ENCODE results near the gene CAMTA1.
"Not testable (repeated sequence)": the region's sequence is repeated elsewhere in the genome, so short reads cannot be mapped to it uniquely, and the experiment has no call there.

The CAMTA1 gene

DNA sequence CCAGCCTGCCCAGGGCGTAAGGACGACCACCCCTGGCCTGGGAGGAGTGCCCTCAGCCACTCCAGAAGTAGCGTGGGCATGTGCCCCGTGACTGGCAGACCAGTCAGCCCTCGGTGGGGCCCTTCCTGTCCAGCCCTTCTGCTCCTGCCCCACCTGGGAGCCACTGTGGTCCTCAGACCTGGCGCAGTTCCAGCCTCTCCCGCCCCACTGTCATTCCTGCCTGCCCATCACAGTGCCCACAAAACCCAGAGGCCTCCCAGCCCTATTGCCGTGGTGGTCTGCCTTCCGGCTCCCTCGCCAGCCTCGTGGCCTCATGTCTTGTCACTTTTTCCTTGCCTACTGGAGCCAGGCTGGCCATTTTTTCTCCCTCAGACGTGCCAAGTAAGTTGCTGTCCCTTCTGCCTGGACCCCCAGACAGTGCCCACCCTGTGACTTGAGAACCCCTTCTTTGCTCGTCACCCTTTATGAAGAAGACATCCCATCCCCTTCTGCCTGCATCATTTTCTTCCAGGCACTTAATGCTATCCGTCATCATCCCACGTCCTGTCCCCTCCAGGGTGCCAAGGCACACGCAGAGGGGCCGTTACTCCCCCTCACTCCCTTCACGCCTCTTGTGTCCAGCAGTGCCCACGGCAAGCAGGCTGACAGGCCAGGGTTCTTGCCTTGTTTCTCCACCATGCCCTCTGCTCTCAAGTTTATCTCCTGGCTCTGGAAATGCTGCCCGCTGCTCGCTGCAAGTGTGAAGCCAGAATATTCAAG lies 122.6 kb downstream of the CAMTA1 start:
- no peak for DNase-seq (ENCODE audit: low read depth)

DNA sequence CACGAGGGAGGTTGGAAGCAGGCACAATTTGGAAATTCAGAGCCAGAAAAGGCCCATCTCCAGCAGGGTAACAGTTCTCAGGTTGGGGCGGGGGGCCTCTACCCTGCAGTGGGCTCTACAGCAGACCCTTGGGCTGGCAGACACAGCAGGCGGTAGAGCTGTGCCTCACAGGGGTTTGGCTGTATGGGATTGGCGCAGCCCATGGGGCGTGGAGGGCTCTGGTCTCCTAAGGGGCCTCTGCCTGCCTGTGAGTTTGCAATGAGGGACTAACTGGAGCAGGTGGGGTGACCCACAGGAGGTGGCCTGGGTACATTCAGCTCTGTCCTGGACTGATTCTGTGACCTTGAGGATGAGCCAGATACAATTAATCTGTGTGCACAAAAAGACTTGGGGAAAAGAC lies 124.1 kb downstream of the CAMTA1 start:
- no peak for DNase-seq (ENCODE audit: low read depth)

DNA sequence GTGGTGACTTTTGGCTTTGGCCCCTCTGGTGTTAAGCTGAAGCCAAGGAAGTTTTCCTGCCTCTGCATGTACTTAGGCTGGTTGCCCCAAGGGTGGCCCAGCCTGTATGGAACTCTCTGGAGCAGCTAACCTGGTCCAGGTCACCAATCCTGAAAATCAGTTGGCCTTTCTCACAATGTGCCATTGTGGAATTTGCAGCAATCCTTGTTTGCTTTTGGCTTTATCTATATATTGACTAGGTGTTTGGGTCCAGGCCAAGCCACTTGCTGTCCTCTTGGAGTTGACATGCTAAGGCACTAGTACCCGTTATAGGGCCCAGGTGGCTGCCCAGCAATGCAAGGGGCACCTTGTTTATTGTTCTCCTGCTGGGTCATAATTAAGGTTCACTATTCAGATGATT lies 124.6 kb downstream of the CAMTA1 start:
- DNase-seq (ENCODE audit: low read depth), result no peak

DNA sequence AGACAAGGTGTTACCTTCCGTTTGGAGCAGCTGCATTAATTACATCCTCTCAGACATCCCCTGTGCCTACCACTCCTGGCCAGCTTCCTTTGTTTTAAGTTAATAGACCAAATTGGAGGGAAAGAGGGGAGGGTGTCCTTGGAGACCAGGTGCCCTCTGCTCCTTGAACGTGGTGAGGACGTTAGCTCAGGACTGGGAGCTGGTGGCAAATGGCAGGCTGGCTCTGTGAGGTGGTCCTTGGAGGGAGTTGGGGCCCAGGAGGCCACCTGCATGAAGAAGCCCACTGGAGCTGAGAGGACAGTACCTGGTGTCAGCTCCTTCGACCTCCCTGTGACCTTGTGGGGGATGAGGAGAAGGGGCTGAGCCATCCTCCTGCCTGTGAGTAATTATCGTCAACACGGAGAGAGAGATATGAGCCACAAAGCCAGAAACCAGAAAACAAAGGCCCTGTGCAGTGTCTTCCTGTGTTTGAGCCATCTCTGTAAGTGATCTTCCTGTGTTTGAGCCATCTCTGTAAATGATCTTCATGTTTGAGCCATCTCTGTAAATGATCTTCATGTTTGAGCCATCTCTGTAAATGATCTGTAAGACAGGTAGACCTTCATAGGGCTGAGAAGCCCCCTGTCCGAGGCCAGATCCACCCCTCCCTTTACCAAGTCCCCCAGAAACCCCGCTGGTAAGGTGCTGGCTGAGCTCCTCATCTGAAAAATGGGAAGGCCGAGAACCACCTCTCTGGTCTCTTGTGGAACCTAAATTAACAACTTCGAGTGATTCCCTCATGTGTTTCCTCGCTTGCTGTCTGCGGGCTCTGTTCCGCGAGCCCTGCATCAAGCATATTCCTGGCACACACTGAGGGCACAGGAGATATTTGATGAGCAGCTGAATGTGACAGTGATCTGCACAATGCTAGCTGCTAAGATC lies 126.0 kb downstream of the CAMTA1 start:
- no peak for DNase-seq (ENCODE audit: low read depth)

DNA sequence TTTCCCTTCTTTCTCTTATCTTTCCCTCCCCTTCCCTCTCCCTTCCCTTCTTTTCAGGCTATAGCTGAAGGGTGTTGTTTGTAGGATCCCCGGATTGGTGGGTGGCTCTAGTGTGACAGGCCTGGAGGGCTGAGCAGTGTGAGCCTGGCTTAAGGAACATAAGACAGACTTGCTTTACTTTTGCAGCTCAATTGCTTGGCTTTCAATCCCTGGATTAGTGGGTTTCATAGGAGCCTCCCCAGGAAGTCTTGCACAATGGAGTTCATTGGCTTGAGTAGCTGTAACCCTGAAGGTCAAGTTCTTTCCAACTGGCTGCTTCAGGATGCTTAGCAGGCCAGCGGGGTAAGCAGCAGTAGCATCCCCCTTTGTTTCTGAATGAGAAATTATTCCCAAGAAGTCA lies 126.7 kb downstream of the CAMTA1 start:
- DNase-seq (ENCODE audit: low read depth), result no peak

DNA sequence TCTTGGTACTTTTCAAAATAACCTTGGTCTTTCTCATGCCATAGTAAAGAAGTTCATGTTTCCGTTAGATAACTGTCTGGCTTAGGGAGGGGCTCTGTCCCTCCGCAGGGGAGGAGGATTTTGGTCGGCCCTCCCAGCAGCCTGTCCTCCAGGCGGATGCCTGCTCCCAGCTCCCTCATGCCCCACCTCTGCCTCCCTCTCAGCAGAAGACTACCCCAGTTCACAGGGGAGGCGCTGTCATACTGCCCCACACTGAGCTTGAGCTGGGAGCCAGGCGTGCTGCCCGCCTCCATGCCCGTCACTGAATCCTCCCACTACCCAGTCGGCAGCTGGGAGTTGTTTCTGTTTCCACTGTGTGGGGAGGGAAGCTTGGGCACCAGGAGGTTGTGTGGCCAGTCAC lies 127.3 kb downstream of the CAMTA1 start:
- no peak for DNase-seq (ENCODE audit: low read depth)

DNA sequence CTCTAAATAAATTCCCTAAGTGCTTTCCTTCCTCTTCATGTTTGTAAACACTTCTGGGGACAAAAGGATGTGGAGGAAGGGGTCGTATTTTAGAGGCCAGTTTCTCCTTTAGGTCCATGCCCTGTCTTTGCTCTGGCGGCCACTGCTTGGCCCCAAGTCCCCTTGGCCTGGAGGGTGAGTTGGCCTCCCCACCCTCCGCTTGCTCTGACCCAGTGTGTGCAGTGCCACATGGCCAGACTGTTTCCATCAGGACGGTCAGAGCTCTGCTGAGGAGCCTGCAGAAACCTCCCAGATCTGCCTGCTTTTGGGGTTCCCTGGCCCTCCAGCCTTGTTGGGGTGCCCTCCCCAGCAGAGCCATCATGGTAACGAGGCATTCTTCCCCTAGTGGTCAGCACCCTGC lies 127.8 kb downstream of the CAMTA1 start:
- no peak for DNase-seq (ENCODE audit: low read depth)

DNA sequence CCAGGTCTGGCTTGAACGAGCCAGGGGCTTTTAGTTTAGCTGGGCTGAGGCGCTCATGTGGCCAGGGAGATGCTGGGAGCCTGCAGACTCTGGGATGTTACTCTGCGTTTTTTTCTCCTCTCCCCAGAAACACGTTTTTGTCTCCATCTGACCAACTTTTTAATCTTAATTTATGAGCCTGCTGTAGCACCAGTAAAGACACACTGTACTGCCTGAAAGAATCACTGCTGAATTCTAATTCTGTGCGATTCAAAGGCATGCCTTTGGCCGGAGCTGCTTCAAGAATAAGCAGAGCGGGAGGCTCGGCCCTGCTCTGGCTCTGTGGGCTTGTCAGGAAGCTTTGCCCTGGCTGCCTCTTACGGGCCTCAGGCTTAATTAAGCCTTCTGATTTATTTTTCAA lies 129.5 kb downstream of the CAMTA1 start:
- DNase-seq (ENCODE audit: low read depth), result no peak

DNA sequence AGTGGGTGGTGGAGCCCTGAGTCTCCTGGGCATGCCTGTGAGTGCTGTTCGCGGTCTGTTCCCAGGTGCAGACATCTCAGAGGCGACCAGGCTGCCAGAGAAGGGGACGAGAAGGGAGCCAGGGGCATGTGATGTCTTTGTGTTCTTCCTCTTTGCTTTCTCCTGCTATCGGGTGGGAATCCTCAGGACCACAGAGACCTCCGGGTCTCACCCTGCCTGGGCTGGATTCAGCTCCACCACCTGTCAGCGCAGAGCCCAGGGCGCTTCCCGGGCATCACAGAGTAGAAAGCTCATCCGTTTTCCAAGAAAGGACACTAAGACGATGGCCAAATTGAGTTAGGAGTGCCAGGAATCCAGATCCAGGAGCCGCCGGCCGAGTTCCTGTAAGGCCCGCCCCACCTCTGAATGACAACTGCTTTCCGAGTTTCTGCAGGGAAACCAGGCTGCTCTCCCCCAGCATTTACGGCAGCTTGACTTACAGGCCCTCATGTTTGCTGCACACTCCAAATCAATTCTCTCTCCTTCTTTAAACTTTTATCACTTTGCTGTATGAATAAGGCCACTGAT lies 130.8 kb downstream of the CAMTA1 start:
- DNase-seq (ENCODE audit: low read depth), result no peak

DNA sequence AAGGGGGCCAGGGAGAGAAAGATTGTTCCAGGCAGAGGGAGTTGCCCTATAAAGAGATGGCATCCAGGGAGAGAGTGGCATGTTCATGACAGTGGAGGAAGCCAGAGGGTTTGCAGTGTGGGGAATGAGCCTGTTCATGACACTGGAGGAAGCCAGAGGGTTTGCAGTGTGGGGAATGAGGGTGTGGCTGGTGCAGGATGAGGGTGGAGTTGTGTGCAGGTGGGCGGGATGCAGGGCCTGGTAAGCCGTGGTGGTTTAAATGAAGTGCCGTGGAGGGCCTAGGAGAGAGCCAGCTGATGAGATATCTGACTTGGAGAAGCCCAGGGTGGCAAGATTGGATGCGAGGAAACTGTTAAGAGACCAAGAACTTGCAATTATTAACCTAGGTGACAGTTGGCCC lies 131.8 kb downstream of the CAMTA1 start:
- DNase-seq (ENCODE audit: low read depth), result no peak

DNA sequence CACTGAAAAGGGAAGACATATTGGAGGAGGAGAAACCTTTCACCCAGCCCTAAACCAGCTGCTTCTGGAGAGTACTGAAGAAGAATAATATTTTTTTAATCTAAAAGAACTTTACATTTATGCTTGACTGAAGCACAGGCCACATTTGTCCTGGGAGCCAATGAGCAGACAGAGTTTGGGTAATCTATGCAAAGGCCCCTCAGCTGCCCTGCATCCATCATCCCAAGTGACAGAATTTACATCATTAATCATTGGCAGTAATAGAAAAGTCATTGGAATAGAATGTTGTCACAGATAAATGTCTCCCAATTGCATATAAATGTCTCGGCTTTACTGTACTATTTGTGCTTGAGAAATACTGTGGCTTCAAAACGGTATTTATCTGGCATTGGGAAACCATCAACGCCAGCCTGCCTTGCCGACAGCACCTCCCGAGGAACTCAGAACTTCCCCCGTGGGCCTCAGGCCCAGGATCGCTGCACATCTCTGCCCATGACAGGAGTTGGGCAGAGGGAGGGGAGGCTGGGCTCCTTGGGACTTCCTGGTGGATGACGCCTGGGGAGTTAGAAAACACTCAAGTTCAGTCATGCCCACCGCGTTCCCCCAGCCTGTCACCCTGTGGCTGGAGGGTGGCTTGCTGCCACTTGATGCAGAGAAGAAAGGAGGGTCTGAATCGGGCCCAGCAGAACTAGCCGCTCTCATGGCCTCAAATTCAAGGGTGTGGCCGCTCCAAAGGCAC lies 133.1 kb downstream of the CAMTA1 start:
- no peak for DNase-seq (ENCODE audit: low read depth)

DNA sequence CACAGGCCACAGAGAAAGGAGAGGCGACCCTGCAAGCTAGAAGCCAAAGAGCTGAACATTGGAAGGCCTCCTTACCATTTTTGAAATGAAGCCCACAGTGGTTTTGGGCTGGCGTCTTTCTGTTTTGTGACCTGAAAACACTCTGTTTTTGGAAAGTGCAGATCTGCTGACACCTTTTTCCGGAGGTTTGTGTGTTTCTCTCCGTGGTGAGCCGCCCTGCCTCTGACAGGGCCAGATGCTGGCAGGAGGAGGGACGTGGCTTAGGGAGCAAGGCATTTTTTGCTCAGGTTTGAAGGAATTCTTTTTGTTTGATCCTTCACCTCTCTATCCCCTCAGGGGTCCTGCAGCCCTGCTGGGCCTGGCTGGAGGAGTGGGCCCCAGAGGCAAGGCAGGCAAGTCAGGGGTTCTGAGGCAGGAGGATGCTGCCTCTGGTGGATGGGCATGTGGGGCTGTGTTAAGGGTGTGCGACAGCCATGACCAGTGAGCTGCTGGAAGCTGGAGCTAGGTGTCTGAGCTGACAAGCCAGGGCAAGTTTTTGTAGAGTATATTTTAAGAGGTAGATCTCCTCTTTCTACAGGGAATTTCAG lies 133.8 kb downstream of the CAMTA1 start:
- no peak for DNase-seq (ENCODE audit: low read depth)

DNA sequence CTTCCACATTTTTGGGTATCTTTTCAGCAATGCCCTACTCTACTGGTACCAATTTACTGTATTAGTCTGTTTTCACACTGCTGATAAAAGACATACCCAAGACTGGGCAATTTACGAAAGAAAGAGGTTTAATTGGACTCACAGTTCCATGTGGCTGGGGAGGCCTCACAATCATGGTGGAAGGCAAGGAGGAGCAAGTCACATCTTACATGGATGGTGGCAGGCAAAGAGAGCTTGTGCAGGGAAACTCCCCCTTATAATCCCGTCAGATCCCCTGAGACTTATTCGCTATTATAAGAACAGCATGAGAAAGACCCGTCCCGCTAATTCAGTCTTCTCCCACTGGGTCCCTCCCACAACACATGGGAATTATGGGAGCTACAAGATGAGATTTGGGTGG lies 136.3 kb downstream of the CAMTA1 start:
- not testable (repeated sequence) for DNase-seq (ENCODE audit: low read depth)

DNA sequence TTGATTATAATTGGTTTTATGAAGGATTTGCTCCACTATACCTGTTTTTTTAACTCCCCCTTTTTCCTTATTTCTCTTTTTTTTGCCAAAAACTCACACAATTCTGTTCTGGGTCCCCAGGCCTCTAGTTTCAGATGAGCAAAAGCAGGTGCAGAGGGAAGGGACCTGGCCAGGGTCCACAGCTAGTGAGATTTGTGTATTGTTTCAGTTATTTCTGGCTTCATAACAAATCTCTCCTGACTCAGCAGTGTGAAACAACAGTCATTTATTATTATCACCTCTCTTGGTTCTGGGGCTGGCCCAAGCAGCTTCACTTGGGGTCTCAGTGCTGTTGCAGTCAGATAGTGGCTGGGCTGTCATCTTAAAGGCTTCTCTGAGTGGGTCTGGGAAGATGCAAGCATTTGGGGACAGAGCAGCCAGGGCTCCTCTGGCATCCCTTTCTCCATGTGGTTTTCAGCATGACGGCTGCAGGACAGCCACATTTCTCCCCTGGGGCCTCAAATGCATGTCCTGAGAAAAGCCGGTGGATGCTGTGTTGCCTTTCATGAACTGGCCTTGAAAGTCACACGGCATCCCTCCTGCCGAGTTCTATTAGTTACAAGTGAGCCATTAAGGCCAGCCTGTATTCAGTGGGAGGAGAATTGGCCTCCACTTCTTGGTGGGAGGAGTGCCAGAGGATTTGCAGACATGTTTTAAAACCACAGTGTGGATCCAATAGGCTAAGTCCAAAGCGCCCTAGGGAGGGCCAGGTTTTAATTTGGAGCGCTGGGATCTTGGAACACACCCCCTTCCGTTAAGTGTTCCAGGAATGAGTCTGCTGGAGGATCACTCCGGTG lies 137.1 kb downstream of the CAMTA1 start:
- DNase-seq (ENCODE audit: low read depth), result peak; percentile 76

DNA sequence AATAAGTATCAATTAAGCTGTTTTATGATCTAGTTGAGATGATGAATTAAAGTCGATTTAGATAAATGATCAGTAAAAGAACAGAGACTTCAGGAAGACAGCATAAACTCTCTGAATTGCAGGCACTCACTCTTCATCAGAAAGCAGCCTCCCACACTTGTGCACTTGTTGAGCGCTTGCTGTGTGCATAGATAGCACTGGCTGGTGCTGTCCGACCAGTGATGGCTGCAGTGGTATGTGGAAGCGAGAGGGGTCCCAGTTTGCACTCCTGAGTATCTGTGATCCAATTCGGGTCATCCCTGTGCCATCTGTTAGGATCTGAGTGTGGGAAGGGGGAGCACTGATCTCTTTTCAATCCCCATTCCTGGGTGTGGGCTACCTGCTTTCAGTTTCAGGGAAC lies 137.8 kb downstream of the CAMTA1 start:
- no peak for DNase-seq (ENCODE audit: low read depth)

DNA sequence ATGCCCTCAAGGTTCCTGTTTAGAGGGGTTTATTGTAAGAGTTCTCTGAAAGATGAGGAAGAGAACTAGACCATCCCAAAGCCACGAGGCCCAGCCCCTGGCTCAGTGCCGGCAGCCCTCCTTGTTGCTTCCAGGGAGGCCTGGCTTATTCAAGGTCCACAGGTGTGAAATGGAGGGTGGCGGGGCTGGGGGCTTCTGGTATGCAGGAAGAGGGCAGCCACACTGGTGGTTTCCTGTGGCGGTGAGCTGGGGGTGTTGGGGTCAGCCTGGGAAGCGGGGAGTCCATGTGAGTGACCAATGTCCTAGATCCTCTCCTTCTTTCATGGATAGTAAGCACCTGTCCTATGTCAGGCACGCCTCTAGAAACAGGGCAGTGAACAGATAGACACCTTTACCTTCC lies 138.2 kb downstream of the CAMTA1 start:
- no peak for DNase-seq (ENCODE audit: low read depth)

DNA sequence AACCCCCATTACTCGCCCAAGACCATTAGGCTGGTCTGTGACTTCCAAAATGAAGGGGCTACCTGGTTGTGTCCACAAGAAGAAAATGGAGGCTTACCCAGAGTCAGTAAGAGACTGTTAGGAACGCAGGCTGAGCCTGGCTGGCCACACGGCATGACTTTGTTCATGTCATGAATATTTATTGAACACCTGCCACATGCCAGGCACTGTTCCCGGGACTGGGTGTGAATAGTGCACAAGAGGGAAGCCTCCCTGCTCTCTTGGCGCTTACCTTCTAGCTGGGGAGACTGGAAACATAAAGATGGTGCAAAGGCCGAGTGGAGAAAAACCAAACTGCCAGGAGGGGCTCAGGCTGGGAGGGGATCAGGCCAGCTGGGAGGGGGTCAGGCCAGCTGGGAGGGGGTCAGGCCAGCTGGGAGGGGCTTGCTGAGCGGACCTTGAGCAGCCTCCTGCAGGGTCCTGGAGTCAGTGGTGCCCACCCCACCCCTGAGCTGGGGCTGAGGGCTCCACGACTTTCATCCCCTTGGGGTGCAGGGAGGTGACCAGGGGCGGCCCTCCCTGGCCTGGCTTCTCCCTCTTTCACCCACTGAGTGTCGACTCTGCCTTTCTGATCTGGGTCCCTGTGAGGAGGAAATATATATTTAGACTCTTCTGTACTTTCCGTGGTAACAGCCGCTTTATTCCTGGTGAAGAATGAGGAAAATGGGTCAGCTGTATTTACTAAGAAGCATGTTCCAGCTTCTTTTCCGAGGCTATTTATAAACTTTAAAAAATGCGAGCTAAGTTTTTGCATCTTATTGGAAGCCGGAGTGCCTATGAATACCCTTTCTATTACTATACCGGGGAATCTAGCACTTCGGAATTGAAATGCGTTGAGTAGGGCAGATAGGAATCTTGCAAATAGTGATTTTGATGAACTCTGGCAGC lies 139.0 kb downstream of the CAMTA1 start:
- no peak for DNase-seq (ENCODE audit: low read depth)

DNA sequence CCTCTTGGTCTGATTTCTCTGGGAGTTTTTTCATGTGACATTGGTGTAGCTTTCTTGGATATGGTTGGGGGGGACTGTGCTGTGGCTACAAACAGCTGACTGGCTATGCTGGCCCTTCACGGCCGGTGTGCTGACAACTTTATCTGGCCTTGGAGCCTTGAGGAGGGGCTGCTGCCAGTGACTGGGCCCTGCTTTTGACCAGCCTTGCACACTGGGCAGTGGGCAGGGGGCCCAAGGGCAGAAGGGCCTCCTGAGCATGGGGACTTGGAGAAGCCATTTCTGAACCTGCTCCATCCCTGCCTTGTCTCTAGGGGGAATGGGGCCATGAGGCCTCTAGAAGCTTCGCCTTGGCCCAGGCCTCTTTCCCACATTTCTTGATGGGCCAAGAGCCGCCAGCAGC lies 139.6 kb downstream of the CAMTA1 start:
- DNase-seq (ENCODE audit: low read depth), result no peak

DNA sequence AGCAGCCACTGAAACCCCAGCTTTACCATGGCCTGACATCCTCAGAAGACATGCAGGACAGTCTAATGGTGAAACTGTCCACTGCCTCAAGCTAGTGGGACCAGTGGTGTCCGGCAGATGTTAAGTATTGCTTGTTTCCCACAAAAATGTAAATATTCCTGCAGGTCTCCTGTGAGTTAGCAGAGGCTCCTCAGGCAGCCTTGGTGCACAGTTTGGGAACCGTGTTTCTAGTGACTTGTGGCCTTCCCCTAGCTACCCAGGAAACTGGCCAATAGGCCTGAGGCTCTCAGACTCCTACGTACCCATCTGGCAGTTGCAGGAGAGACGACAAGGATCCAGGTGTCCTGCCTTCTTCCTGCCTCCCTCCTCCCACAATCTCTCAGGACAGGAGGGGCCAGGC lies 142.4 kb downstream of the CAMTA1 start:
- no peak for DNase-seq (ENCODE audit: low read depth)
